K562 (cell line): ENCODE data around the gene MFSD12. TPM values are rescaled to one million over a fixed set of nuclear protein-coding genes. Genes with fewer than 3 reads are reported as not detected.

Source experiments
- ARHGAP35 ChIP-seq: fragments of 450-650 bp; IDR thresholded peaks from 2 replicates; pipeline ENCODE4 v1.6.1; 2018; ENCODE audit not compliant: partially characterized antibody
- CBX8 ChIP-seq: fragments of 200-600 bp; sonication (generic); IDR thresholded peaks from 2 replicates; pipeline ENCODE4 v1.6.1; 2012; ENCODE audit warnings: borderline replicate concordance, mixed run types, low read depth, mild to moderate bottlenecking, moderate library complexity, mixed read lengths, low read length, control low read depth, inconsistent platforms; ENCODE audit not compliant: poor library complexity, severe bottlenecking; ENCODE audit errors: extremely low read depth
- CSDE1 ChIP-seq, 2 experiments: fragments of 450-650 bp; IDR thresholded peaks; 2 replicates each; pipeline ENCODE4 v1.6.1; 2016; ENCODE audit warnings: mild to moderate bottlenecking in 1 of 2
- ETS1 ChIP-seq: conservative IDR thresholded peaks from 2 replicates; pipeline ENCODE4 v1.6.1; 2011; ENCODE audit warnings: low read depth, mild to moderate bottlenecking, low read length; ENCODE audit not compliant: control insufficient read depth
- FOXA3 ChIP-seq, 2 experiments: fragments of 450-650 bp in 1 of 2; sonication (generic) in 1 of 2; formaldehyde crosslinking; IDR thresholded peaks in 1 of 2; conservative IDR thresholded peaks in 1 of 2; 2 replicates each; pipeline versions ENCODE4 v1.4.0 to v1.8.0; 2020 to 2022; ENCODE audit warnings: mild to moderate bottlenecking in 2 of 2, missing genetic modification reagents in 1 of 2
- FOXJ2 ChIP-seq: fragments of 200-800 bp; sonication (Bioruptor generic); IDR thresholded peaks from 2 replicates; pipeline ENCODE4 v1.6.1; 2016; ENCODE audit warnings: missing genetic modification characterization, missing compliant biosample characterization
- FOXP1 ChIP-seq: sonication (generic); formaldehyde crosslinking; IDR thresholded peaks from 2 replicates; pipeline ENCODE4 v1.8.0; 2022; ENCODE audit warnings: mild to moderate bottlenecking, missing genetic modification reagents
- FUS ChIP-seq: fragments of 200-400 bp; formaldehyde crosslinking; optimal IDR thresholded peaks from 2 replicates; pipeline ENCODE3; 2017; ENCODE audit warnings: low read depth, low read length
- HES1 ChIP-seq: fragments of 450-650 bp; IDR thresholded peaks from 2 replicates; pipeline ENCODE4 v1.6.1; 2016; ENCODE audit warnings: low read depth, mild to moderate bottlenecking, moderate library complexity
- KDM1A ChIP-seq, 2 experiments: fragments of 450-650 bp; IDR thresholded peaks; 2 replicates each; pipeline ENCODE4 v1.6.1; 2016; ENCODE audit warnings: mild to moderate bottlenecking in 2 of 2
- KLF13 ChIP-seq: fragments of 450-650 bp; IDR thresholded peaks from 2 replicates; pipeline ENCODE4 v1.6.1; 2016; ENCODE audit warnings: missing genetic modification characterization, low read depth, mild to moderate bottlenecking, missing compliant biosample characterization, moderate library complexity, borderline replicate concordance
- NFRKB ChIP-seq: fragments of 450-650 bp; IDR thresholded peaks from 2 replicates; pipeline ENCODE4 v1.6.1; 2016; ENCODE audit warnings: low read depth
- PHB2 ChIP-seq: fragments of 450-650 bp; IDR thresholded peaks from 2 replicates; pipeline ENCODE4 v1.6.1; 2017; ENCODE audit warnings: low read depth
- PKNOX1 ChIP-seq: fragments of 450-650 bp; IDR thresholded peaks from 2 replicates; pipeline ENCODE4 v1.6.1; 2016
- POLR2B ChIP-seq: fragments of 450-650 bp; IDR thresholded peaks from 2 replicates; pipeline ENCODE4 v1.6.1; 2018; ENCODE audit warnings: low read depth; ENCODE audit not compliant: partially characterized antibody
- RAD21 ChIP-seq, 2 experiments: fragments of 250-450 bp in 1 of 2; fragments of 450-650 bp in 1 of 2; sonication (Bioruptor Pico) in 1 of 2; formaldehyde crosslinking in 1 of 2; IDR thresholded peaks in 1 of 2; conservative IDR thresholded peaks in 1 of 2; 2 replicates each; pipeline versions ENCODE4 v1.4.0 to v1.8.0; 2020 to 2022; ENCODE audit warnings: mild to moderate bottlenecking in 2 of 2, moderate library complexity in 1 of 2
- RUNX1 ChIP-seq: sonication (generic); IDR thresholded peaks from 2 replicates; pipeline ENCODE4 v1.6.1; 2016; ENCODE audit warnings: antibody characterized with exemption, low read depth
- SMARCA4 ChIP-seq: fragments of 450-650 bp; IDR thresholded peaks from 2 replicates; pipeline ENCODE4 v1.6.1; 2016
- SRSF1 ChIP-seq: fragments of 200-400 bp; formaldehyde crosslinking; IDR thresholded peaks from 2 replicates; pipeline ENCODE4 v1.6.1; 2017; ENCODE audit warnings: mild to moderate bottlenecking, low read depth, low read length, moderate library complexity
- SUPT5H ChIP-seq: fragments of 450-650 bp; IDR thresholded peaks from 2 replicates; pipeline ENCODE4 v1.6.1; 2016
- ZFX ChIP-seq: sonication (generic); formaldehyde crosslinking; IDR thresholded peaks from 2 replicates; pipeline ENCODE4 v1.8.0; 2022; ENCODE audit warnings: mild to moderate bottlenecking, missing genetic modification reagents, moderate library complexity
- ZNF639 ChIP-seq, 2 experiments: fragments of 200-800 bp in 1 of 2; sonication (Bioruptor generic) in 1 of 2; sonication (generic) in 1 of 2; formaldehyde crosslinking in 1 of 2; IDR thresholded peaks in 1 of 2; conservative IDR thresholded peaks in 1 of 2; 2 replicates each; pipeline versions ENCODE4 v1.5.0 to v1.6.1; 2016 to 2020; ENCODE audit warnings: missing compliant biosample characterization in 1 of 2, missing genetic modification characterization in 1 of 2, missing genetic modification reagents in 1 of 2
- polyA plus RNA-seq, 8 experiments: library from polyadenylated mRNA; depleted of rRNA in 4 of 8; stranded (reverse) in 5 of 8; unstranded in 3 of 8; fragments of >200 nt; fragmentation: Nextera tagmentation in 2 of 8; fragmentation: Illumina TruSeq in 1 of 8; extraction: Ambion mirVana in 2 of 8; extraction: Trizol in 1 of 8; gene quantifications; 2 replicates each; pipeline versions ENCODE4 v1.2.1 to v1.2.3, GENCODE V29; 2011 to 2014; ENCODE audit warnings: inconsistent platforms in 1 of 8, missing spikeins in 1 of 8
- total RNA-seq, 7 experiments: library from RNA; depleted of rRNA in 6 of 7; stranded (reverse); fragments of >200 nt in 6 of 7; fragmentation: Illumina TruSeq in 2 of 7; extraction: Trizol in 2 of 7; gene quantifications; 2 replicates each; pipeline versions ENCODE4 v1.2.1 to v1.2.3, GENCODE V29; 2011 to 2021; ENCODE audit warnings: low replicate concordance in 1 of 7

The MFSD12 gene
- total and polyA plus RNA-seq, 9 of the 15 experiments (the other 6 are each of a cell fraction or from before 2014, with no cell fraction given): 0.69 to 112 (median 31.8) TPM

GRCh38 chr19:3573162-3573857 is 15.9 kb upstream of the MFSD12 start (continued):
- TF ChIP-seq SMARCA4 (no peak), CSDE1 (IDR thresholded peaks at IDR 0.05) (no peak), FOXP1 (CRISPR knock-in tag) (no peak), FOXA3 (CRISPR knock-in tag; conservative IDR thresholded peaks at IDR 0.05 in 1 of 2, IDR thresholded peaks at IDR 0.05 in 1 of 2) (no peak; a peak in 1 of 4 replicates), PHB2 (no peak), PKNOX1 (no peak), RAD21 (CRISPR knock-in tag; conservative IDR thresholded peaks at IDR 0.05 in 1 of 2, IDR thresholded peaks at IDR 0.05 in 1 of 2) (no peak), ARHGAP35 (peak; percentile 29), HES1 (no peak), KLF13 (no peak), ZNF639 (CRISPR knock-in tag; conservative IDR thresholded peaks at IDR 0.05 in 1 of 2, IDR thresholded peaks at IDR 0.05 in 1 of 2) (no peak), SRSF1 (no peak), RUNX1 (no peak), KDM1A (IDR thresholded peaks at IDR 0.05) (no peak), NFRKB (no peak), FUS (no peak), FOXJ2 (tag) (no peak), ETS1 (0 out of 2 replicates have a peak, but pooled peaks have one; percentile 21), CBX8 (no peak), ZFX (CRISPR knock-in tag) (peak; percentile 46), POLR2B (peak; percentile 31), SUPT5H (peak; percentile 65; the same call in 1 of the 2 replicates)
